Lung (tissue), 12 donors: ENCODE measurements around the gene SASH1. TPM values are rescaled to one million over a fixed set of nuclear protein-coding genes. Genes with fewer than 3 reads are reported as not detected.

Experiments used
- ATAC-seq: fragments of 200-7000 bp; cut with Tn5 transposase; one replicate; pipeline ENCODE4 v1.9.1; 2020; ENCODE audit warnings: moderate number of reproducible peaks; ENCODE audit not compliant: insufficient read depth, low FRiP score
- DNase-seq, 3 donors: peaks; one replicate each; pipeline ENCODE4 v3.0.0-alpha.2; 2013 to 2017
- H3K27ac ChIP-seq, 2 donors: one replicate each; pipeline ENCODE4 v1.5.1; 2013; ENCODE audit warnings: mild to moderate bottlenecking in 2 of 2, moderate library complexity in 2 of 2, control low read depth in 1 of 2, inconsistent platforms in 1 of 2, low read depth in 1 of 2, low read length in 1 of 2
- H3K27me3 ChIP-seq, 3 donors: one replicate each; pipeline ENCODE4 v1.5.1; 2013; ENCODE audit warnings: low read length in 2 of 3; ENCODE audit not compliant: control insufficient read depth in 3 of 3, insufficient read depth in 3 of 3
- H3K36me3 ChIP-seq, 4 donors: one replicate each; pipeline ENCODE4 v1.5.1; 2013; ENCODE audit warnings: low read length in 4 of 4, mild to moderate bottlenecking in 1 of 4, moderate library complexity in 1 of 4; ENCODE audit not compliant: control insufficient read depth in 4 of 4, insufficient read depth in 4 of 4
- H3K4me1 ChIP-seq, 5 donors: one replicate each; pipeline ENCODE4 v1.5.1; 2013; ENCODE audit warnings: low read length in 5 of 5, mild to moderate bottlenecking in 2 of 5, moderate library complexity in 1 of 5; ENCODE audit not compliant: control insufficient read depth in 5 of 5, insufficient read depth in 5 of 5
- H3K4me3 ChIP-seq: one replicate; pipeline ENCODE4 v1.5.1; 2013; ENCODE audit warnings: mild to moderate bottlenecking, control low read depth, moderate library complexity
- H3K9ac ChIP-seq, 2 donors: one replicate each; pipeline ENCODE4 v1.5.1; 2013; ENCODE audit warnings: low read length in 2 of 2, control low read depth in 1 of 2; ENCODE audit not compliant: insufficient read depth in 1 of 2
- H3K9me3 ChIP-seq, 4 donors: one replicate each; pipeline ENCODE4 v1.5.1; 2013; ENCODE audit warnings: low read length in 3 of 4, mild to moderate bottlenecking in 1 of 4, moderate library complexity in 1 of 4; ENCODE audit not compliant: control insufficient read depth in 4 of 4, insufficient read depth in 3 of 4
- CTCF ChIP-seq: IDR thresholded peaks from 2 replicates; pipeline ENCODE4 v1.5.1; 2012; ENCODE audit warnings: mild to moderate bottlenecking; ENCODE audit errors: control extremely low read depth, extremely low read depth
- whole genome bisulfite sequencing, 2 donors: extraction: QIAGEN DNeasy Blood & Tissue Kit; methylation state at CpG; one replicate each; pipeline ENCODE4 v1.1.7; 2013; 5-methylcytosine and 5-hydroxymethylcytosine counted together
- polyA plus RNA-seq, 2 donors: library from polyadenylated mRNA; stranded (reverse); fragments of 200-250 nt; gene quantifications; one replicate each; pipeline ENCODE4 v1.2.1, GENCODE V29; 2013
- total RNA-seq, 2 donors: library from RNA; depleted of rRNA in 1 of 2; stranded (reverse); fragments of >200 nt in 1 of 2; gene quantifications; one replicate each; pipeline ENCODE4 v1.2.1, GENCODE V29; 2014 to 2021
- donor health status: control.
- donor health status: control.
- donor health status: Bipolar disorder and iron deficiency.
- donor health status: healthy.
- donor health status: DM: yes; HTN: yes; CAD: no.

Gene SASH1
- total and polyA plus RNA-seq, 4 donors, result 18.8 to 114 (median 42.2) TPM

GRCh38 chr6:148325316-148326068, 17.1 kb upstream of the SASH1 start:
- H3K36me3 ChIP-seq, result no peaks in the 10 kb centered on the region
- DNase-seq (no peak), ATAC-seq (no peak)
- no peaks in the 10 kb centered on the region for H3K27me3 ChIP-seq
- H3K27ac ChIP-seq, result no peak overlapping the region
- peaks cover 0 to 15% (median 5%) of the 10 kb centered on the region in 5 donors for H3K4me1 ChIP-seq
- no peak overlapping the region for H3K9ac ChIP-seq
- 90 to 93% methylated on average over 11 of the region's 11 CpGs for WGBS, 2 donors
- no peak for TF ChIP-seq CTCF
- no peak overlapping the region for H3K4me3 ChIP-seq
- no peaks in the 10 kb centered on the region for H3K9me3 ChIP-seq

GRCh38 chr6:148328876-148329555, 13.6 kb upstream of the SASH1 start:
- no peak for TF ChIP-seq CTCF
- no peaks in the 10 kb centered on the region for H3K27me3 ChIP-seq
- DNase-seq (no peak), ATAC-seq (no peak)
- H3K27ac ChIP-seq, result peak overlapping the region in 1 of 2 donors; percentile 50
- peaks cover 0 to 15% (median 8%) of the 10 kb centered on the region in 5 donors for H3K4me1 ChIP-seq
- H3K36me3 ChIP-seq, result no peaks in the 10 kb centered on the region
- no peaks in the 10 kb centered on the region for H3K9me3 ChIP-seq
- H3K9ac ChIP-seq, result no peak overlapping the region
- H3K4me3 ChIP-seq, result no peak overlapping the region

GRCh38 chr6:148329596-148330381, 12.8 kb upstream of the SASH1 start:
- Histone ChIP-seq H3K27me3 (no peaks in the 10 kb centered on the region), H3K4me3 (no peak overlapping the region), H3K9ac (no peak overlapping the region), H3K9me3 (no peaks in the 10 kb centered on the region), H3K4me1 (peaks cover 0 to 15% (median 8%) of the 10 kb centered on the region in 5 donors), H3K36me3 (no peaks in the 10 kb centered on the region), H3K27ac (peak overlapping the region in 1 of 2 donors; percentile 50)
- 61 to 71% methylated on average over 7 of the region's 7 CpGs for WGBS, 2 donors
- ATAC-seq (peak; percentile 34), DNase-seq (peak in 2 of 3 donors; percentile 62 to 71)
- no peak for TF ChIP-seq CTCF
